Subcutaneous adipose tissue (tissue), 4 donors: ENCODE data around the gene FRMPD2. TPM values are rescaled to one million over a fixed set of nuclear protein-coding genes. Genes with fewer than 3 reads are reported as not detected.

Experiments
- CTCF ChIP-seq: fragments of 450-650 bp; IDR thresholded peaks from one replicate; pipeline ENCODE4 v1.5.1; 2016; ENCODE audit warnings: low read depth, mild to moderate bottlenecking, control low read depth, antibody characterized with exemption, moderate library complexity
- total RNA-seq, 4 donors: library from RNA; depleted of rRNA; stranded (reverse); fragments of >200 nt; gene quantifications; one replicate each; pipeline ENCODE4 v1.1.0, GENCODE V29; 2016

FRMPD2 gene
- total RNA-seq, 4 donors from 2014 or later = not detected

- TF ChIP-seq CTCF = no peak
Measured at GRCh38 chr10:48242171-48242904, 32.2 kb downstream of the FRMPD2 start.

- no peak for TF ChIP-seq CTCF
Measured at GRCh38 chr10:48241332-48241731, 33.2 kb downstream of the FRMPD2 start.

- no peak for TF ChIP-seq CTCF
Measured at GRCh38 chr10:48240196-48240595, 34.3 kb downstream of the FRMPD2 start.

GRCh38 chr10:48239618-48240017 is 34.9 kb downstream of the FRMPD2 start:
- TF ChIP-seq CTCF = no peak

GRCh38 chr10:48238826-48239520 is 35.5 kb downstream of the FRMPD2 start:
- TF ChIP-seq CTCF = no peak

GRCh38 chr10:48237259-48238250 is 36.9 kb downstream of the FRMPD2 start:
- TF ChIP-seq CTCF = no peak
